HFF-Myc (cell line): Measurements from ENCODE around the gene IRX1.

ENCODE experiments used
- DNase-seq: peaks from one replicate; pipeline ENCODE4 v3.0.0-alpha.2; 2011; ENCODE audit warnings: low read depth; ENCODE audit errors: extremely low read depth
- H3K4me3 ChIP-seq: replicated peaks from 2 replicates; pipeline ENCODE4 v1.5.1; 2011; ENCODE audit warnings: low read depth, mild to moderate bottlenecking, control low read depth, low read length
- TF ChIP-seq, protein P1 (sequence below): IDR thresholded peaks from 2 replicates; pipeline ENCODE4 v1.5.1; 2012; ENCODE audit warnings: mild to moderate bottlenecking, low read depth, low read length, control low read depth; ENCODE audit errors: missing control alignments

IRX1 gene

DNA sequence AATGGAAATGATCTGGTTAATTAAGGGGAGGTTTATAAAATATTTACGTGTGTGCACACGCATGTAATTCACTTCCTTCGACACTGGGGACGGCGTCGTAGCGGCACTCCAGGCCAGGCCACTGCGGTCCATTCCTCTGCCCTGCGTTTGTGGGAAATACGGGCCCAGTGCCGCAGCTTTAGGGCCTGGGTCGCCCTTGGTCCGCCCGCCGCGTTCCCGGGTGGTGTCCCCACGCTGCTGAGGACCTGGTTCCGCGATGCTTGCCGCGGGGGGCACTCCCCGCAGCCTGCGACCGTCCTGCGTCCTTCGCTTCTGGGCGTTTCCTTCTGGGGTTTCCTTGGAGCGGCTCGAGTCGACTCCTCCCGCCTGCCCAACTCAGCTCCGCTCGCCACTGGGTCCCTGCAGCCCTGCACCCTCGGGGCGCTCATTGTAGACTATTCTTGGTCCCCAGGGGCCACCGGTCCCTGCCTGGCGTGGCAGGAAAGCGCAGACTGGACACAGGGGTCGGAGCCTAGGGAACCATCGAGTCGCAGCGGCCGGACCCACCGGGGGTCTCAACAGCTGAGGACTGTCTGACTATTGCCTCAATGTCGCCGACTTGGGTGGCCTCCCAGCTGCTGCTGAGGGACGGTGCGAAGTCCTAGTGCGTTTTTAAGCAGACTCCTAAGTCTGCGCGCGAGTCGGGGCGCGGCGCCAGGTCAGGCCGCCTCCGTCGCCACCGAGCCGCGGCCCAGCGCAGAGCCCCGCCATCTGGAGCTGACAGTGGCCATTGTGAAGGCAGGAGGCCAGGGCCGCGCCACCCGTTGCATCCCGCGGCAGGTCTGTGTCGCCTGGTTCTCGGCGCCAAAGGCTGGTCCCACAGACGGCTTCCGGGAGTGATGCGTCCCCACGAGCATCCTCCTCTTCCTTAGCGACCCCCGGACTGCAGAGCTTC, 4.4 kb upstream of the IRX1 start:
- TF ChIP-seq, protein P1, sequence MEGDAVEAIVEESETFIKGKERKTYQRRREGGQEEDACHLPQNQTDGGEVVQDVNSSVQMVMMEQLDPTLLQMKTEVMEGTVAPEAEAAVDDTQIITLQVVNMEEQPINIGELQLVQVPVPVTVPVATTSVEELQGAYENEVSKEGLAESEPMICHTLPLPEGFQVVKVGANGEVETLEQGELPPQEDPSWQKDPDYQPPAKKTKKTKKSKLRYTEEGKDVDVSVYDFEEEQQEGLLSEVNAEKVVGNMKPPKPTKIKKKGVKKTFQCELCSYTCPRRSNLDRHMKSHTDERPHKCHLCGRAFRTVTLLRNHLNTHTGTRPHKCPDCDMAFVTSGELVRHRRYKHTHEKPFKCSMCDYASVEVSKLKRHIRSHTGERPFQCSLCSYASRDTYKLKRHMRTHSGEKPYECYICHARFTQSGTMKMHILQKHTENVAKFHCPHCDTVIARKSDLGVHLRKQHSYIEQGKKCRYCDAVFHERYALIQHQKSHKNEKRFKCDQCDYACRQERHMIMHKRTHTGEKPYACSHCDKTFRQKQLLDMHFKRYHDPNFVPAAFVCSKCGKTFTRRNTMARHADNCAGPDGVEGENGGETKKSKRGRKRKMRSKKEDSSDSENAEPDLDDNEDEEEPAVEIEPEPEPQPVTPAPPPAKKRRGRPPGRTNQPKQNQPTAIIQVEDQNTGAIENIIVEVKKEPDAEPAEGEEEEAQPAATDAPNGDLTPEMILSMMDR, result no peak
- DNase-seq, result no peak
- H3K4me3 ChIP-seq, result no peak overlapping the region

DNA sequence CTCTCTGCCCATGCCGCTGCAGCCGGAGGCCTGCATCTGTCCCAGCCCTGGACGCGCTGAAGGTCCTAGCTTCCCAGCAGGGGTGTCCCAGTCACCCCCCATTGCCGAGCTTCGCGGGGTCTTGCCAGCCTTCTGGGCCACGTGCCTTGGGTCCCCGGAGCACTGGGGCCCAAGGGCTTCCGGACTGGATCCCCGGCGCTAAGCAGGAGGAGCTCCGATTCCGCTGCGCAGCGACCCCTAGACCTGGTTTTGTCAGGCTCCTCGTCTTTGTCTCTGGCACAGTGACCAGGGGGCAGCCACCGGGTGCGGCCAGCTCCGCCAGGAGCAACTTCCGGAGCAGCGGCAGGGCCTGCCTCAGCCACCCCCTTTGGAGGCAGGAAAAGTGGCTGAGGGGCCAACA, 3.3 kb upstream of the IRX1 start:
- TF ChIP-seq, protein P1, result no peak
- no peak for DNase-seq
- no peak overlapping the region for H3K4me3 ChIP-seq

DNA sequence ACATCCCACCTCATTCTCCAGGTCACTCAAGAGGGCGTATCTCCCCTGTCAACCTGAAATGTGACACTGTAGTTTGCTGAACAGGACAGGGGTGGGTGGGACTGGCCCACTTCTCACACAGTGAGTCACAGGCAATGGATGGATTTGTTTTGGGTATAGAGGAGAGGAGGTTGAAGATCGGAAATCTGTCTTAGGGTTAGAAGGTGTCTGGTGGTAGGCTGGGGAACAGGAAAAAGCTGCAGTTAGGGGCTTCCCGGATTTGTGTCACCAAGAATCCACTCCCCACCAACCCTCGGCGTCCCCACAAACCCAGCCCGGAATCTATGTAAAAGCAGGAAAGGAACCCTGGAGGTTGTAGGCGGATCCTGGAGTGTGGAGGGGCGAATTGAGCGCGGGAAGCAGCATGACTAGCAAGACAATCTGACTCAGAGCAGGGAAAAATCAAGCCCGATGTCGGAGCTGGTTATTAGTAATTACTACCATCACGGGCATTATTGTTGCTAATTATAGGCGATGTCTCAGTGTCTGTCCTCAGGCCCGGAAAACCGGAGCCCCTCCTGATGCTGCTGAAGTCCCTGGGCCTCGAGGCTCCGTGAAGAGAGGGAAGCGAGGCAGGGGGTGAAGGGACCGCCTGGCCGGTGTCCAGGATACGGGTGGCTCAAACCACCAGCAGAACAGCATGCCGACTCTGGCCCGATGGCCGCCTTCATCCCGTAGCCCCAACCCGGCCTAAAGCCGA, 1.7 kb upstream of the IRX1 start:
- H3K4me3 ChIP-seq, result no peak overlapping the region
- DNase-seq, result no peak
- TF ChIP-seq, protein P1, result no peak

DNA sequence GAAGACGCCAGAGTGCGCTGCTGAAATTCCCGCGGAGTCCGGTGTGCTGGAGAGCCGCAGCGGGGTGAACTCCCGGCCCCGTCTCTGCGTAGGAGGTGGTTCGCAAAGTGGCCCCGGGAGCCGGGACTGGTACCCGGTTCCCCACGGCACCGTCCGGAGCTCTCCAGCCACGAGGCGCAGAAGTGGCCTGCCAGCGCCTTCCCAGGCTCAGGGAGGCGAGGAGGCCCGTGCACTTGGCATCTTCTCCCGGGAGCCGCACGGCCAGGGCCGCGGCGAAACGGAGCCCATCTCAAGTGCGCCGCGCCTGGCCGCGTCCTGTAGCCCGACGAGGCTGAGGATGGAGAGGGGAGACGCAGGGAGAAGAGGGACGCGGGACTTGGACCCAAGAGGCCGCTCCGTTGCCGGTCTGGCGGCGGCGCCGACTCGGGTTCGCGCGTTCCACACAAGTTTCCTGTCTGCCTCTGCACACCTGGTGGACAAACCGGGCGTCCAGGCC, 1.1 kb upstream of the IRX1 start:
- no peak overlapping the region for H3K4me3 ChIP-seq
- TF ChIP-seq, protein P1, result no peak

DNA sequence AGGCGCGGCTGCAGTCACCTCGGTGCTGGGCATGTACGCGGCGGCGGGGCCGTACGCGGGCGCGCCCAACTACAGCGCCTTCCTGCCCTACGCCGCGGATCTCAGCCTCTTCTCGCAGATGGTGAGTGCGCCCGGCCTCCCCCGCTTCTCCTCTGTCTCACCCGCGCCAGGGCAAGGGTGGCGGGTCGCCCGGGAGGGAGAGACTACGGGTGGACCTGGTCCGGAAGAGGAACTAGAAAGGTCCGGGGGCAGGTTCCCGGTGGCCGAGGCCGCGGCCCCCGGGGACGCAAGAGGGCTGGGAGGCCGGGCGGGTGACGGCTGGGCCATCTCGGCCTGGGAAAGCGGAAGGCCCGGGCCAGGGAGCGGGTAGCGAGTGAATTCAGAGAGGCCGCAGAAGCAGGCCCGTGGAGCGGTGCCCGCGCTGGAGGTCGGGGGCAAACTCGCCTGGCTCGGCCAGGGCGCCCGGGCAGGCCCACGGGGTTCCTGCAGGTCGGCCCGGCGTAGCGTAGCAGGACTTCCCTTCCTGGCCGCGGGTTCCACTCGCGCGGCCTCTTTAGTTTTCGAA, 711 bp downstream of the IRX1 start:
- TF ChIP-seq, protein P1, result no peak
- no peak for DNase-seq

More for the DNA sequence above, 1.1 kb upstream of the IRX1 start:
- DNase-seq, result no peak

DNA sequence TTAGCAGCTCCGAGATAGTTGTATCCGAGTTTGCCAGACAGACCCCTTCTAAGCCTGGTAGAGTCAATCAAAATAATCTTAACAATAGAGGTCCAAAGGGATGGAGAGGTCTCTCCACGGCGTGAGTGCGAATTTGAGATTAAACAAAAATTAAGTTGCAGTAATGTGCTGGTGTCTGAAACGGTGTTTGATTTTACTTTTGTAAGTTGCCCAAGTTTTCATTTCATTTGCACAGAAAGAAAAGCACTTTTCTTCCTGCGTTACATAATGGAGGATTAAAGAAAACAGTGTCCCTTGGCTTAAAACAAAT, 1.2 kb downstream of the IRX1 start:
- peak overlapping the region; percentile 23 for H3K4me3 ChIP-seq
- no peak for DNase-seq
- TF ChIP-seq, protein P1, result no peak

More for the DNA sequence above, 711 bp downstream of the IRX1 start:
- H3K4me3 ChIP-seq, result peak overlapping the region; percentile 23
